ENCODE results near the gene ZNF683.
"Not testable (repeated sequence)": the region's sequence is repeated elsewhere in the genome, so short reads cannot be mapped to it uniquely, and the experiment has no call there.

Gene ZNF683

DNA sequence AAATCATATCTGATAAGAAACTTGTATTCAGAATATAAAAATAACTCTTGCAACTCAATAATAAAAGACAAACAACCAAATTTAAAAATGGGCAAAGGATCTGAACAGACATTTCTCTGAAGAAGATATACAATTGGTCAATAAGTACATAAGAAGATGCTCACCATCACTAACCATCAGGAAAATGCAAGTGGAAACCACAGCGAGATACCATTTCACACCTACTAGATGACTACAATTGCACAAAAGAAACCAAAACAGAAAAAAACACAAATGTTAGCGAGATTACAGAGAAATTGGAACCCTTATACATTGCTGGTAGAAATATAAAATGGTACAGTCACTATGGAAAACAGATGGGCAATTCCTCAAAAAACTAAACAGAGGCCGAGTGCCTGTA, 11.5 kb upstream of the ZNF683 start:
- DNase-seq: no peak

DNA sequence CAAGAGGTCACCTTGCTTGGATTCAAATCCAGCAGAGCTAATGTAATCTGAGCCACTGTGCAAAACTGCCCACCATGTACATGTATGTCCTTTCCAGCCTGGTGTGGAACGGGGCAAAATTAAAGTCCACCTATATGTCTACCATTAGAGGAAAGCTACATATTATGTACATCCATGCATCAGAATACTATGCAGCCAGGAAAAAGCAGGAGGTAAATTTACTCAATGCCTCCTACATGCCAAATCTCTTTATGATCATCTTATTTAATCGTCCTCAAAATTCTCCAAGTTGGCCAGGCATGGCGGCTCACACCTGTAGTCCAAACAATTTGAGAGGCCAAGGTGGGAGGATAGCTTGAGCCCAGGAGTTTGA, 6.3 kb upstream of the ZNF683 start:
- DNase-seq: no peak

DNA sequence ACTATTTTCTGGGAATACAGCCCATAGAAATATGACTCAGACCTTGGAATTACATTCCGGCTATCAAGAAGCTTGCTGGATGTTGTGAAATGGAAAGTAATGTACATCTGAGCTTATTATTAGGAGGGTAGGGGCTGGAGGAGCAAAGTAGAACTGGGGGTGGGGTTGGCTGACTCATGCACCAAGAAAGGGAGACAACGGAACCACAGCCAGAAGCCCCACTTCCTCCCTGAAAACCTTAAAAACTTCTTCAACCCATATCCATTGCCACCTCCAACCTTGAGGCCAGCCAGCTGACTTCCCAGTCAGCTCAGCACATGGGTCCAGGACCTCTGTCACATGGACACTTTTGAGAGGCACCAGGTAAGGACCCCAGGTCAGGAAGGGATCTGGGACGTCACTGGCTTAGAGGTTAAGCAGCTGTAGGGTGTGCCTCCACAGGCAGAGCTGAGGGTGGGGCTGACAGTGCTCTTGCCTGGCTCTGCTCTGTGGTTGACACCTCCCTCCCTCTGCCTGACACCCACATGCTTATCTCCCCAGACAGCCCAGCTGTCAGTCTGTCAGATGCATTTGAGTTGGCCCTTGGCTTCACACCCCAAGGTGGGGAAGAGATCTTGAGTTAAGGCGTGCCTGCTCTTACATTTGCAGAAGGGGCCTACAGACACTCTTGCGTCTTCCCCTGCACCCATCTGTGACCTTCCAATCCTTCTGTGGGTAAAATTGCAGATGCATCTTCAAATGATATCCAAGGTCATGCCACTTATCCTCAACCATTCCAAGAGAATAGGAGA, 5.7 kb upstream of the ZNF683 start:
- no peak for DNase-seq

DNA sequence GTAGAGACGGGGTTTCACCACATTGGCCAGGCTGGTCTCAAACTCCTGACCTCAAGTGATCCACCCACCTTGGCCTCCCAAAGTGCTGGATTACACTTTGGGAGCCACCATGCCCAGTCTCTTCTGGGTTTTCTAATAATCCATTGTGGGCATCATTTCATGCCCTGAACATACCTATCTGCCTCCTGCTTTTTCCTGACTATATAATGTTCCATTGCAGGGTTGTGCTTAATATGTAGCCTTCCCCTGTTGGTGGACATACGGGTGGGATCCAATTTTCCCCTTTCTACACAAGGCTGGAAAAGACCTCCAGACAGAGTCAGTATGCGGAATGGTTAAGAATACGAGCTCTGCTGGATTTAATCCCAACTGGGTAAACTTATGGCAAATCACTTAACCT, 3.5 kb upstream of the ZNF683 start:
- DNase-seq: no peak

DNA sequence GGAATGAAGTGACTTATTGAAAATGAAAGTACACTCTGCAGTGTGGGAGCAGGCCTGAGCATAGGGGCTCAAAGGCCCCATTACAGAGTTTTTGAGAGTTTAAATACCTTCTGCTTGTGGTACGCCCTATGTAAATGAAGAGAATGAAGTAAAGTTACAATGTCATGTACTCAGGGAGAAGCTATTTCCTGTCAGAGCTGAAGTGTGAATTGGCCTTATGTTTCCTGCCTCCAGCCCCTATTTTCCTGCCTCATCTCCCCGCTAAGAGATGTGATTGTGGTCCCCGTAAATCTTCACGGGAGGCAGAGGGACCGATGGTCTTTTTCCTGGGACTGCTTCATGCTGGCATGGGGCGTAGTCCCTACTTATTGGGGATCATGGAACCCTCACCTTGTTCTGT, 2.5 kb upstream of the ZNF683 start:
- DNase-seq: no peak

DNA sequence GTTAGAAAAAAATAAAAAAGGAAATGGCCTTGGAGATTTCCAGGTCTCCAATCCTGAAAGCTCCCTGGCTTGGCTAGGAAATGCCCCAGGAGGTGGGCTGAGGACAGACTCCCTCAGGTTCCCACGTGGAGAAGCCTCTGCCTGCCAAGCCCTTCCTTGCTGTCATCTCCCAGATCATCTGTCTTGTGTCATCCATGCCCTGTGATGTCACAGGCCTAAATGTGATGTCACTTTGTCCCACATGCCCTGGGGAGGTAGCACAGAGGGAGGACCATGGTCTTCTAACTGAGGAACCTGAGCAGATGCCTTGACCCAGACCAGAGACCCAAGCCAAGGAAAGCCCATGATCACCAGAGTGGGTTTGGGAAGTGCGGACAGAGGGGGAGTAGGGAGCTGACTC, 1.8 kb upstream of the ZNF683 start:
- DNase-seq: not testable (repeated sequence)

DNA sequence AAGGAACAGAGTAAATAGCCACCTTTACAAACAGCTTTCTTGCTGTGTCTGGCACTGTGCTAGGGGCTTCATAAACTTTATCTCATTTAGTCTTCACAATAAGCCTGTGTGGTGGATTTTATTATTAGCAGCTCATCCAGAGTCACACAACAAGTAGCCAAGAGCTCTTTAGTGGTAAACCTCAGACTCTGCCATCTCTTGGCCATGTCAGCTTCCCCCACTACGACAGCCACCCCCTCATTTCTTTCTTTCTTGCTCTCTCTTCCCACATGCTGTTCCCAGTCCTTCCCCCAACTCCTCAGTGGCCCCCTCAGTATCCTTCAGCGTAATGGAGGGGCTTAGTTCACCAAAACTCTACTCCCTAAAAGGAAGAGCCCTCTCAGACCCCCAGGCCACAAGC, 1.2 kb upstream of the ZNF683 start:
- no peak for DNase-seq

DNA sequence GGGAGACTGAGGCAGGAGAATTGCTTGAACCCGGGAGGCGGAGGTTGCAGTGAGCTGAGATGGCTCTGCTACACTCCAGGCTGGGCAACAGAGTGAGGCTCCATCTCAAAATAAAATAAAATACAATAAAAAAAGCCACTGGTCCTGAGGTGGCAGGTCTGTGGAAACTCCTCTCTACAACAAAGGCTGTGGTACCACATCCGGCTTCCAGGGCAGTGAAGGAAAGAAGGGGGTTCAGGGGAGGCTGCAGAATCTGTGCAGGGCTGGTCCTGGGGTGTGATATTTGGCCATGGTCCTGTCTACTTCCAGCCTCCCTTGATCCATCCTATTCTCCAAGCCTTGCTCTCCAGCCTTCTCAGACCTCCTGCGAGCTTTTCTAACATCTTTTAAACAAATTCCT, 731 bp upstream of the ZNF683 start:
- no peak for DNase-seq

DNA sequence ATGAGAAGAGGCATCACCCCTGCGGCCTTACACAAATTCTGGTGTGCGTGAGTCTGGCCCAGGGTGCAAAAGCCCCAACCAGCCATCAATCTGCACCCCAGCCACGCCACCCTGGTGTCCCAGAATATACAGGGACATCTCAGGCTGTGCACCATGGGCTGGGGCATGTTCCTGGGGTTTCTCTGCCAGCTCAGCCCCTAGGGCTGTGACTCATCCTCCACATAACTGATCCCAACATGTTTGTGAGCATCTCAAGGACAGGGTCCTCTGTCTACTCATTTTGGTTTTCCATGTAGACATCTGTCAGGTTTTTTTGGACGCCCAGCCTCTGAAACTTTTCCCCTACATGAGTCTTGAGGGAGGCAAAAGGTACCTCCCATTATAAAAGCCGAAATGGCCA, 511 bp downstream of the ZNF683 start:
- no peak for DNase-seq

DNA sequence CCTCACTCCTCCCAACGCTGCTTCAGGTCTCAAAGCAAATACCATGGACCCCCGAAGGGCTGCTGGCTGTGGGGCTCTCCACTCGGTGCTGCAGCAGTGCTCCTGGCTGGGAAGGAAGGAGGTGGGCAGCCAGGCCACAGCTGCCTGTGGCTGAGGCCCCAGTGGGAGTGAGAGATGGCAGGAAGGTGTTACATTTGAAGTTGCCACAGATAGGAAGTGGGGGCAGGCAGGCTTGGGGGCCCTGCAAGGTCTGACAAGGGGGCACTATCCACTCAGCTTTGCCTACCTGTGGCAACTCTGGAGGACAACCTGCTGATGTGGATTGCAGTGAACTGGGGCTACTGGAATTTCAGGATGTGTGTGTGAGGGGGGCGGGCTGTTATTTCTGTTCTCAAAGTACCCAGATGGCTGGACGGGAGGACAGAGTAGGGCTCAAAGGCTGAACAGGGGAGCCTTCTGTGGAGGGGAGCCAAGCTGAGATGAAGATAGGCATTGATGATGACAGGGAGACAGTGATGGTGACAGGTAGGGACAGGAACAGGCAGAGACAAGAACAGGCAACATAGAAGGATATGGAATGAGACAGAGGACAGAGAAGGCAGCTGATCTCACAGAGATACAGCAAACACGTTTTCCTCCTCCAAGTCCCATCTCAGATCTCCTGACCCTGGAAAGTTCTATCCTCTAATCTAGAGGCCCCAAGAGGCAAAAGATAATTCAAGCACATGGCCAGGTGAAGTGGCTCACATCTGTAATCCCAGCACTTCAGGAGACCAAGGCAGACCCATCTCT, 1.8 kb downstream of the ZNF683 start:
- no peak for DNase-seq

DNA sequence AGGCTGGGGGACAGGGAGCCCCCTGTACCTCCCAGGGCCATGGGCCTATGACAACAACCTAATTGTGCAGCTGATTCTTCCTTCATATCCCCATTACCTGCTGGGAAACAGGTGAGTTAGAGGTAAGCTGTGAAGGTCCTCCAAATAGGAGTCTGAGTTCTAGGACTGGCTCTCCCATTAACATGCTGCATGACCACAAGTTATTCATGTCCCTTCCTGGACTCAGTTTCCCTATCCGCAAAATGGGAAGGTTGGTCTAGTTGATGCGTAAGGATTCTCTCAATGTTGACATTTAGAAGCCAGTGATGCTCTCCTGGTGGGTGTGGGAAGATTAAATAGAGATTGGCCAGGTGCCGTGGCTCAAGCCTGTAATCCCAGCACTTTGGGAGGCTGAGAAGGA, 4.1 kb downstream of the ZNF683 start:
- DNase-seq: no peak

DNA sequence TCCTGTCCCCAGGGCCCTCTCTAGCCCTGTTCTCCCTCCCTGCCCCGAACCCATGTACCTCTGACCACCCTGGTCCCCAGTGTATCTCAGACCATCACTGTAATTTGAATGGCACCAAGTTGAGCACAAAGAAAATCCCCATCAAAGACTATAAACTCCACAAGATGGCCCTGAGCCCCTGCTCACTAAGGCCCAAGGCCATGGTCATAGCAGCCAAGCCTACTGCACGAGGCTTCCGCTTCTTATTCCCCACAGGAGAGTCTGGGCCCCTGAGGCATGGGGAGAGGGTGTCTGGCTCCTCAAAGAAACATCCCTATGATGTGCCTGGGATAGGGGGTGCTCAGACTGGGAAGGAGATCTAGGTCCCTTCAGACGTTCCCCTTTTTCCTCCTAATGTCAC, 4.5 kb downstream of the ZNF683 start:
- DNase-seq: no peak

DNA sequence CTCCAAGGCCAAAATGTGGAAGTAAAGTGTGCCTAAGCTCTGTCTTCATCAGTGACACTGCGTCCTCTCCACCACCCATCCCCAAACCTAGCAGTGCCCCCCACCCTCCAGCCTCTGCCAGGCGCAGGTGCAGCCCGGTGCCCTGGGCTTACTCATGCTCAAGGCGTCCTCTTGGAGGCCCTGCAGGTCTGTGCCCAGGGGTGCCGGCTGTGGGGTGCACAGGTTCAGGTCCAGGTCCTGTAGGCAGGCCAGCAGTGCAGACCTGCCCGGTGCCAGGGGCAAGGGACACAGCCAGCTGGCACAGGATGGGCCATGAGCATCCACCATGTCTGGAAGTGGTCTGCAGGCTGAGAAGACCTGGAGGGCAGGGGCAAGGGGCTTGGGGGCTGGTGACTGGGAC, 5.1 kb downstream of the ZNF683 start:
- no peak for DNase-seq

DNA sequence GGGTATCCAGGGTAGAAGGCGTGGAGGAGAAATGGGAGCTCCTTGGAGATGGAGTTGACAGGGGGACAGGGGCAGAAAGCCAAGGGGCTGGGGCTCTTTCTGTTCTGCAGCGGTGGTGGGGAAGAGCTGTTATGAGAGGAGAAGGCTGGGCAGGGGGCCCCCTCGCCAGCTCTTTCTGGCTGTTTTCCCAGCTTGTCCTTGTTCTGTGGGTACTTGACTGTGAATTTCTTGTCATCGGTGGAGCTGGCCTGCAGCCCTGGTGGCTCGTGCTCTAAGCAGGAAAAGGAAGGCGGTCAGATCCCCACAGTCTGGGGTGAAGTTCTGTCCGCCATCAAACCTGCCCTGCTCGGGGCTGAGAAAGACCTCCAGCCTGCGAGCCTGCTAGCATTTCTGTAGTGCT, 7.6 kb downstream of the ZNF683 start:
- no peak for DNase-seq

DNA sequence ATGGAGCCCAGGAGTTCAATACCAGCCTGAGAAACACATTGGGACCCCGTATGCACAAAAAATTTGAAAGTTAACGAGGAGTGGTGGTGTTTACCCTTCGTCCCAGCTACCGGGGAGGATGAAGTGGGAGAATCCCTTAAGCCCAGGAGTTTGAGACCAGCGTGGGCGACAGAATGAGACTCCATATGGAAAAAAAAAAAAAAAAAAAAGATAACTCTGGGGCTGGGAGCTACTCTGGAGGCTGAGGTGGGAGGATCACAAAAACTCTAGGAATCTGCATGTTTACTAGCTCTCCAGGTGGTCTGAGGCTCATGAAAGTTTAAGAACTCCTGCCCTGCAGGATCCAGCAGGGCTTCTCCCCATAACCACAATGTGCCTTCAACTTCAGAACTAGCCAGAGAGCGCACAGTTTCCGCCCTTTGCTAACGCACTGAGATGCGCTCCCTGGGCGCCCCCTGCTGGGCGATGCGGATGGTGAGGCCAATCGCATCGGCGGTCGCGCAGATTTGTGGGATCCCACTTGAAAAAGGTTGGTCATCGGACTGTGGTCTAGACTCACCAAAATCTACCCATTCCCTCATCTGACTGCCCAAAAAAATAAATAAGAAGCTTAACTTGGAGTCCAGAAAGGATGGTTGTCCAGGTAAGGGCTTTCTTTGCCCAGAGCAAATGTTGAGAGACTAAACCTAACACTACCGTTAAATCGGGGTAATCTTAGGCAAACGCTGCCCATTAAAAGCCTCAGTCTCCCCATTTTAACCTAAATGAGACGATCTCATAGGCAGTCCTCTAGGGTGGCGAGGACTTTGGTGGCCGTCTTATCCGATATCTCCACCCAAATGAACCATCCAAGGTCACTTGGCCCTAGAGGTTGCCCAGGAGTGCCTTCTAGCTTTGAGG, 8.8 kb downstream of the ZNF683 start:
- DNase-seq: peak; percentile 33 to 76

DNA sequence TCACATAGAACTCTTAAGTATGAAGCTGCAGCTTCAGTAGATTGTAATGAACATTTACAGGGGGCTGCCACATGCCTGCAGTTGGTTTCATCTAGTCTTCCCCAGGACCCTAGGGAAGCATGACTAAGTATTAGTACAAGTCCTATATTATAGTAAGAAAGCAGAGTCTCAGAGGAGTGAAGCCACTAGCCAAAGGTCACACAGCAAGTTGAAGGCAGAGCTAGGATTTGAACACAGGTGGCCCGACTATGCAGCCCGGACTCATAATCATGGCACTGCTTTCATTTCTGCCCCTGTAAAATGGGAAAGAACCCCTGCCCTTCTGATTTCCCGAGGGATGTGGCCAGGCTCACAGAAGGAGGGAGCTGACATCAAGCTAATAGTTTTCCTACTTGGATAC, 10.2 kb downstream of the ZNF683 start:
- no peak for DNase-seq

DNA sequence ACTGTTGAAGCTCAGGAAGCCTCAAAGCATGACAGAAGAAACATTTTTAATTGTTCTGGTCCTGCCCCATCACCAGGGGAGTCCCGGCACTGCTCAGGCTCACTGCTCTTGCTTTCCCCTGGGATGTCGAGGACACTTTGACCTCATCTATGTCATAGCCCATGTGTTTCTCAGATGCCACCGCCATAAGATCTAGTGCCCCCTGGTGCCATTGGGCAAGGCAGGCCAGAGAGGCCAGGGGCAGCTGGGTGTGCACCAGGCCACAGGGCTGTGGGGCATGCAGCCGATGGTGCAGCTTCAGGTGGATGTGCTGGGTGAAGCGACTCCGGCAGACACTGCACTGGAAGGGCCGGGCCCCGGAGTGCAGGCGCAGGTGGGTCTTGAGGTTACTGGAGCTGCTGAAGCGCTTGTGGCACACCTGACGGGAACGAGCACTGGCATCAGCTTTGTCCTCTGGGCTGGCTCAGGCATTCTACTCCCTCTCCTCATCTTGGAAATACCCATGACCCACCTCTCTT, 10.9 kb downstream of the ZNF683 start:
- no peak for DNase-seq

DNA sequence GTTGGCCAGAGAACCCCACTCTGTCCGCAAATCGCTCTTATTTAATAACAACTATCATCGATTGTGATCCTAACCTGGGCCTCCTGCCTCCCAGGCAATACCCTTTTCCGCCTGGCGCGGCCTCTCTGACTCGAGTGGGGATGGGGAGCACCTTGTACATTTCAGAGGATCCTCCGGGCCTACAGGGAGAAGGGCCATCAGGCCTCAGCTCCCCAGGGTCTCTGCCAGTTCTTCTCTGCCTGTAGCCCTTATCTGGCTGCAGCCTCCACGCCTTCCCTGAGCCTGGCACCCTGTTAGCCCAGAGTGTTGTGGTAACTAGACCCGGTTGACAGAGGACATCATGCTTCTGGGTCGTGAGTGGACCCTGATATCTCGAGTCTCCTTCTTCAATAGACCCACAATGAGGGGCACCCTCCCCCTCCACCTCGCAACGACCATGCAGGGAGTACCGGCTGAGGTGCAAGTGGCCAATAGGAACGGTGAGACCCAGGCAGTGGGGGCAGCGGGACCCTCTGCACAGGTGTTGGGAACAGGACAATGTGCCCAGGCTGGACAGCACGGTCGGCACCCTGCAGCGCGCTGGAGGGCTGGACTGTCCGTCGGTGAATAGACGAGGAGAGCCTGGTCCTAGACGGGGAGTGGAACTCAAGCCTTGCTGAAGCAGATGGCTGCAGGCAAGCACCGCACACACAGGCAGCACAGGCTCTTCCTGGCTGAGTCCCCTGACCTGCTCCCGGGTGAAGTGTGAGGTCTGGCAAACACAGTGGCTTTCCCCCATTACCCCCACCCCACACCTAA, 11.5 kb downstream of the ZNF683 start:
- DNase-seq: no peak

DNA sequence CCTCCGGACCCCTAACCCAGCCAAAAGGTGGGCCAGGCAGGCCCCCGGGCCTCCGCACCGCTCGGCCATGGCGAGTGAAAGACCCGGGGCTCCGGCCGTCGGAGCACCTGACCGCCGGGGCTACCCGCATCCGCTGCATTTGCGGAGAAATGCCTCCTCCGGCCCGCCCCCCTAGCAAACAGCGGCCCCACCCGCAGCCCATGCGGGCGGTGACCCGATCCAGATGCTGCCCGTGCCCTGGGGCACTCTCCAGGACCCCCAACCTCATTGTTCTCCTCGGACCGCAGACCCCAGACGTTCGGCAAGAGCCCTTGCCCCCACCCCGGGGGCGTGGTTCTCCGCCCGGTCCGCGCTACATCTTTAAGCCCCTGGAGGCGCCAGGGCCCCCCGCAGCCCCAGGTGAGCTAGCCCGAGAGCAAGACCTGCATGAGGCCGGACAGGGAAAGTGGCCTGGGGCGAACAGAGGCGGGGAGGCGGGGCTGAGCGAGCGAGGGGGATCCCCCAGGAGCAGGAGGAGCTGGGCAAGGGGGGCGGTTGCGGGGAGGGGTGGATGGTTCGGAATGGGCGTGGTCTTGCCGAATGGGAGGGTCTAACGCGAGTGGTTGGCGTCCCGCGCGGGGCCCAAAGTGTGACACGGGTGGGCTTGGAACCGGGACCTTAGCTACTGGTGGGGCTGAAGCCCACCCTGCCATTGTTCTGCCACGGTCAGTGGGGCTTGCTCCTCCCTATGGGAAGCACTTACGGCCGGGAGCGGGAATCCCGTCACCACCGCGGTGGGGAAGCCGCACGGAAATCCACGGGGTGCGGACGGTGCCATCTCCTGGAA, 12.4 kb downstream of the ZNF683 start:
- DNase-seq: no peak

DNA sequence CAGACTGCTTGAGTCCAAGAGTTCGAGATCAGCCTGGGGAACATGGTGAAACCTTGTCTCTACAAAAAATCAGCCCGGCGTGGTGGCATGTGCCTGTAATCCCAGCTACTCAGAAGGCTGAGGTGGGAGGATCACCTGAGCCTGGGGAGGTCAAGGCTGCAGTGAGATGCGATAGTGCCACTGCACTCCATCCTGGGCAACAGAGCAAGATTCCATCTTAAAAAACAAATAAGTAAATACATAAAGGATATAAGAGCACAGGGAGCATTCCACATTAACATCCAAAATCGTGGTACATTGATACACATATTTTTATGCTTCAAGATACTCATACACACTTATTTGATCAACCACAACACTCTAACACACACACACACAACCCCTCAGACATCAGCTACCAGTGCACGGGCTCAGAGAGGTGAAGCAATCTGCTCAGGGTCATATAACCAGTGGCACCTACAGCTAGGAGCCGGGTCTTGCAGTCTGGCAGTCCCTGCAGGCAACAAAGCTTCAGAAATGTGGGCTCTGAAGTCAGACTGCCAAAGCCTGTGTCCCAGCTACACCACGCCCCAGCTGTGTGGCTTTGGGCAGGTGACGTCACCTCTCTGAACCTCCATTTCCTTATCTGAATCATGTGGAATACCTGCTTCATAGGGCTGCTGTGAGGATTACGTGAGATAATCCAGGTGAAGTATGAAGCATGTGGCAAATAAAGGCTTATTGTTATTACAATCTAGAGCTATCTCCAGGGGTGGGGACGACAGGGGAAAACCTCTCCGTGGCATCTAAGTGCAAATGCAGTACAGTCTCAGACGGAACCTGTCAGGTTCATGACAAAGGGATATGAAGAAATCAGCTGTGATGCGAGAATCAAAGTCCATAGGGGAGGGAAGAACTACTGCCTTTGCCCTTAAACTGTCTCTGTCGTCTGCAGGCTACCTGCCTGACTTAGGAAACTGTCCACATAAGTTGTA, 13.9 kb downstream of the ZNF683 start:
- no peak for DNase-seq

Data from NCI-H1930 (cell line).